ENCODE results near the gene MRPL52. TPM values are rescaled to one million over a fixed set of nuclear protein-coding genes. Genes with fewer than 3 reads are reported as not detected.
"Not testable (repeated sequence)": the region's sequence is repeated elsewhere in the genome, so short reads cannot be mapped to it uniquely, and the experiment has no call there.

The MRPL52 gene
- total RNA-seq, 2 experiments from 2014 or later, result 101 to 112 TPM

- Mint-ChIP-seq H3K36me3 (ENCODE audit: low read depth) (no peaks in the 10 kb centered on the region), H3K4me1 (no peaks in the 10 kb centered on the region), H3K9me3 (no peaks in the 10 kb centered on the region), H3K4me3 (no peak overlapping the region), H3K27me3 (peaks cover 25% of the 10 kb centered on the region), H3K27ac (no peak overlapping the region)
- ChIA-PET POLR2A (no interaction called here), CTCF (no interaction called here)
- DNase-seq, result no peak
These were observed 31.2 kb upstream of the MRPL52 start for GRCh38 chr14:22798528-22798927.

- Mint-ChIP-seq H3K9me3 (no peaks in the 10 kb centered on the region), H3K27ac (no peak overlapping the region), H3K27me3 (peaks cover 23% of the 10 kb centered on the region), H3K36me3 (ENCODE audit: low read depth) (no peaks in the 10 kb centered on the region), H3K4me1 (no peaks in the 10 kb centered on the region), H3K4me3 (no peak overlapping the region)
- ChIA-PET CTCF (interaction anchor here (1.4 kb wide), 1 partner anchor 16 kb away, joined by 3 read pairs; no protein-coding TSS in a partner anchor), POLR2A (no interaction called here)
- DNase-seq, result no peak
These were observed 29.3 kb upstream of the MRPL52 start for GRCh38 chr14:22800346-22800745.

DNA sequence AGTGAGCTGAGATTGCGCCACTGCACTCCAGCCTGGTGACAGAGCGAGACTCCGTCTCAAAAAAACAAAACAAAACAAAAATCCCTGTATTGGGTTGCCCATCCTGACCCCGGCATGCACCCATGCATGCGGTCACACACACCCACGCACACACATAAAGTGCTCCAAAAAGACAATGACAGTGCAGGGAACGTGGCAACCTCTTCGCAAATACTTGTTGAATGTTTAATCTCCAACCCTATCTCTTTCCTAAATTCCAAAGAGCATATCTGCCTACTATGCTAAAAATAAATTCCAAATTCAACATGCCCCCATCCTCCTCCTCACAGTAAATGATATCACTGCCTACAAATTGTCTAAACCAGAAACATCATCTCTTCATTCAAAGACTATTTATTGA lies 28.0 kb upstream of the MRPL52 start:
- no peaks in the 10 kb centered on the region for H3K36me3 Mint-ChIP-seq (ENCODE audit: low read depth)
- H3K9me3 Mint-ChIP-seq, result no peaks in the 10 kb centered on the region
- ChIA-PET POLR2A (no interaction called here), CTCF (interaction anchor here (0.6 to 1.4 kb wide), 3 partner anchors 17 to 151 kb away, joined by 3 to 4 read pairs (median 3); no protein-coding TSS in a partner anchor)
- H3K4me3 Mint-ChIP-seq, result no peak overlapping the region
- peaks cover 23% of the 10 kb centered on the region for H3K27me3 Mint-ChIP-seq
- no peak overlapping the region for H3K27ac Mint-ChIP-seq
- no peak for DNase-seq
- no peaks in the 10 kb centered on the region for H3K4me1 Mint-ChIP-seq

- DNase-seq, result no peak
- CTCF ChIA-PET, result interaction anchor here (0.5 to 0.9 kb wide), 2 partner anchors 97 to 234 kb away, joined by 3 read pairs; no protein-coding TSS in a partner anchor
- Mint-ChIP-seq H3K27me3 (peaks cover 26% of the 10 kb centered on the region), H3K4me1 (no peaks in the 10 kb centered on the region), H3K4me3 (no peak overlapping the region), H3K9me3 (no peaks in the 10 kb centered on the region), H3K27ac (no peak overlapping the region), H3K36me3 (ENCODE audit: low read depth) (no peaks in the 10 kb centered on the region)
- POLR2A ChIA-PET, result no interaction called here
These were observed 26.6 kb upstream of the MRPL52 start for GRCh38 chr14:22802860-22803686.

DNA sequence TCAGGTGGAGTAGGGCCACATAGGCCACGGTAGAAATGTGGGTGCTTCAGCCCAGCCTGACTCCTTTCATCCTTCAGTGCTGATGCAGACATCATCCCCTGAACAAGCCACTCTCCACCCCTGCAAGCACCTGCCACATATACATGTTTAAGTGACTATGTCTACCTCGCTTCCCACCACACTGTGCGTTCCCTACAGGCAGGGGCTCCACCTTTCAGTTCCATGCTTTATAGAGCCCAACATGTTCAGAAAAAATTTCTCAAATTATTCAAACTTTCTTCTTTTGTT lies 26.1 kb upstream of the MRPL52 start:
- Mint-ChIP-seq H3K27ac (no peak overlapping the region), H3K9me3 (no peaks in the 10 kb centered on the region), H3K4me1 (no peaks in the 10 kb centered on the region), H3K27me3 (peaks cover 24% of the 10 kb centered on the region), H3K4me3 (no peak overlapping the region), H3K36me3 (ENCODE audit: low read depth) (no peaks in the 10 kb centered on the region)
- no peak for DNase-seq
- CTCF ChIA-PET, result interaction anchor here (0.5 to 0.9 kb wide), 2 partner anchors 96 to 234 kb away, joined by 3 read pairs; no protein-coding TSS in a partner anchor
- POLR2A ChIA-PET, result no interaction called here

DNA sequence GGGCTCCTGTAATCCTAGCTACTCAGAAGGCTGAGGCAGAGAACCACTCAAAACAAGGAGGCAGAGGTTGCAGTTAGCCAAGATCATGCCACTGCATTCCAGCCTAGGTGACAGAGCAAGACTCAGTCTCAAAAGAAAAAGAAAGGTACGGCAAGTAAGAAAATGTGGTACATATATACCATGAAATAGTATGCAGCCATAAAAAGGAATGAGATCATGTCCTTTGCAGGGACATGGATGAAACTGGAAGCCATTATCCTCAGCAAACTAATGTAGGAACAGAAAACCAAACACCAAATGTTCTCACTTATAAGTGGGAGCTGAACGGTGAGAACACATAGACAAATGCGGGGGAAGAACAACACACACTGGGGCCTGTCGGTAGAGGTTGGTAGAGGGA lies 24.5 kb upstream of the MRPL52 start:
- H3K27ac Mint-ChIP-seq; POLR2A ChIA-PET; H3K4me3 Mint-ChIP-seq; DNase-seq; H3K36me3 Mint-ChIP-seq (ENCODE audit: low read depth); H3K9me3 Mint-ChIP-seq; H3K4me1 Mint-ChIP-seq: not testable (repeated sequence)
- CTCF ChIA-PET, result interaction anchor here (0.6 to 1.3 kb wide), 3 partner anchors 18 to 235 kb away, joined by 4 read pairs; no protein-coding TSS in a partner anchor
- peaks cover 15% of the 10 kb centered on the region for H3K27me3 Mint-ChIP-seq

GRCh38 chr14:22807432-22808087 lies 22.1 kb upstream of the MRPL52 start:
- Mint-ChIP-seq H3K4me3 (no peak overlapping the region), H3K27ac (no peak overlapping the region), H3K27me3 (peaks cover 10% of the 10 kb centered on the region), H3K36me3 (ENCODE audit: low read depth) (no peaks in the 10 kb centered on the region), H3K4me1 (peaks cover 3% of the 10 kb centered on the region), H3K9me3 (no peaks in the 10 kb centered on the region)
- no peak for DNase-seq
- CTCF ChIA-PET, result interaction anchor here (0.7 to 1.9 kb wide), 4 partner anchors 15 to 251 kb away, joined by 4 to 7 read pairs (median 4); no protein-coding TSS in a partner anchor
- POLR2A ChIA-PET, result no interaction called here

DNA sequence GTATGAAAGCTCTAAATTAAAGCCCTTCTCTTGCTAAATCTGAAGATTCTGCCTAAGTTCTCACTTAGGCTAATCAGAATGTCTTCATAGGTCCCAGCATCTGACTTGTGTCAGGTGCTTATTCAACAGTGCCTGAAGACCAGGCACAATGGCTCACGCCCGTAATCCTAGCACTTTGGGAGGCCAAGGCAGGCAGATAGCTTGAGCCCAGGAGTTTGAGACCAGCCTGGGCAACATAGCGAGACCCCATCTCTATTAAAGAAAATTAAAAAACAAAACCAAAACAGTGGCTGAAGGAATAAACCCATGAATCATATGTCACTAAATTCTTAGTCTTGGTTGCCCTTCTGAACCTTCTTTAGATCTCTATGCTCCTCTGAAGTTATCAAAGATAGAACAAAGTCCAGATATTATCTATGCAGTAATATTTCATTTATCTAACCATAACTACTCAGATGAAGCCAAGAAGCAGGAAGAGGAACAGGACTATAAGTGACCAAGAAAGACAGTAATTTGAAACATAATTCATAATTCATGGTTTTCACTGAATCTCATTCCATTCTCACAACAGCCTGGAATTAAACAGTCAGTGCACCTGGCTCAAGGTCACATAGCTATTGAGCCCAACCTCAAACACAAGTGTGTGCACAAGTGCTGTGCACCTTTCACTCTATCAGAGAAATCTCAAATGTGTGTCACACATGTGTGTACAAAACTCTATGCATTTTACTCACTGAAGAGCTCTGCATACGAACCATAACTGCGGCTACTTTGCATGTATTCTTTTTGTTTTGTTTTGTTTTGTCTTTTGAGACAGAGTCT lies 21.1 kb upstream of the MRPL52 start:
- ChIA-PET CTCF (interaction anchor here (0.7 to 1.9 kb wide), 6 partner anchors 10 to 252 kb away, joined by 3 to 5 read pairs (median 3); no protein-coding TSS in a partner anchor), POLR2A (no interaction called here)
- no peak for DNase-seq
- H3K4me1 Mint-ChIP-seq, result peaks cover 3% of the 10 kb centered on the region
- no peak overlapping the region for H3K27ac Mint-ChIP-seq
- peaks cover 6% of the 10 kb centered on the region for H3K27me3 Mint-ChIP-seq
- H3K36me3 Mint-ChIP-seq (ENCODE audit: low read depth), result no peaks in the 10 kb centered on the region
- H3K9me3 Mint-ChIP-seq, result no peaks in the 10 kb centered on the region
- H3K4me3 Mint-ChIP-seq, result no peak overlapping the region

DNA sequence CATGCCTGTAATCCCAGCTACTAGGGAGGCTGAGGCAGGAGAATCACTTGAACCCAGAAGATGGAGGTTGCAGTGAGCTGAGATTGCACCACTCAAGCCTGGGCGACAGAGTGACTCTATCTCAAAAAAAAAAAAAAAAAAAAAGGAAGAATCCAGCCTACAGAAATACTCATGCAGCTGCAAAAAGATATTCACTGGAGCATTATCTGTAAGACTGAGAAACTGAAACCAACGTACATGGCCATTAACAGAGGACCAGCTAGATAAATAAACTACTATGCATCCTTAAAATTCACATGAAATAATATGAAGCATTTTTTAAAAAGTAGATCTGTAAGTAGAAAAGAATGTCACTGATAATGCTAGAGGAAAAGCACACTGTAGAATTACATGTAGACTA lies 18.0 kb upstream of the MRPL52 start:
- ChIA-PET CTCF (interaction anchor here (0.6 to 1.4 kb wide), 4 partner anchors 12 to 1008 kb away, joined by 3 to 5 read pairs (median 4); no protein-coding TSS in a partner anchor), POLR2A (no interaction called here)
- no peak overlapping the region for H3K27ac Mint-ChIP-seq
- H3K4me1 Mint-ChIP-seq, result peaks cover 16% of the 10 kb centered on the region
- H3K27me3 Mint-ChIP-seq, result peaks cover 6% of the 10 kb centered on the region
- no peak overlapping the region for H3K4me3 Mint-ChIP-seq
- H3K36me3 Mint-ChIP-seq (ENCODE audit: low read depth), result no peaks in the 10 kb centered on the region
- H3K9me3 Mint-ChIP-seq, result no peaks in the 10 kb centered on the region
- DNase-seq, result no peak

DNA sequence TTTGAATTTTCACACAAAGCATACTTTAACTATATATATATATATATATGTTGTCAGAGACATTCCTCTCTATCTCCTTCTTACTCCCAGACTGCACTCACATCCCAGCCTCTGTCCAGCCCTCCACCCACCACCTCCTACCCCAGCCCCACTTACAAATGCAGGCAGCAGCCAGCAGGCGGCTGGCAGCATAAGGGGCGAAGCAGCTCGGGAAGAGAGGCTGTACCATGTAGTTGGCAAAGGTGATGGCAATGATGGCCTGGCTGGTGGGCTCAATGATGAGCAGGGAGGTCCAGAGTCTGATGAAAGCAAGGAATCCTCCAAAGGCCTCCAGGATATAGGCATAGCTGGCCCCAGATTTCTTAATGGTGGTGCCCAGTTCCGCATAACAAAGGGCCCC lies 16.9 kb upstream of the MRPL52 start:
- ChIA-PET CTCF (interaction anchor here (0.6 to 1.3 kb wide), 4 partner anchors 17 to 42 kb away, joined by 3 to 4 read pairs (median 4); partner anchors contain the start of gene MRPL52), POLR2A (no interaction called here)
- Mint-ChIP-seq H3K4me3 (no peak overlapping the region), H3K27ac (no peak overlapping the region), H3K27me3 (peaks cover 4% of the 10 kb centered on the region), H3K4me1 (peaks cover 16% of the 10 kb centered on the region), H3K9me3 (no peaks in the 10 kb centered on the region), H3K36me3 (ENCODE audit: low read depth) (no peaks in the 10 kb centered on the region)
- no peak for DNase-seq

DNA sequence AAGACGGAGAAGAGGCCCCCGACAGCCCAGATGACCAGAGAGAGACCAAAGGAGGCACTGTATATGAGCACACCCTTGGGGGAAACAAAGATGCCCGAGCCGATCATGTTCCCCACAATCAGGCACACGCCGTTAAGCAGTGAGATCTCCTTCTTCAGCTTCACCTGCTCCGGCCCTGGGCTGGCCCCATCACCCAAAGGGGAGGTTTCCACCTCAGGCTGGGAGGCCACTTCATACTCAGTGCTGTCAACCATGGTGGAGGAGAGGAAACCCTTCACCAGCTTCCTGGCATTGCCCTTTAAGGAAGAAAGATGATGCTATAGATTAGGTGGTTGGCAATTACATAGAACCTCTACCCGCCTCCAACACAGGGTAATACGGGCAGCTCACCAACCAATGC lies 16.5 kb upstream of the MRPL52 start:
- CTCF ChIA-PET, result interaction anchor here (0.6 to 1.1 kb wide), 3 partner anchors 17 to 42 kb away, joined by 3 to 4 read pairs (median 3); partner anchors contain the start of gene MRPL52

DNA sequence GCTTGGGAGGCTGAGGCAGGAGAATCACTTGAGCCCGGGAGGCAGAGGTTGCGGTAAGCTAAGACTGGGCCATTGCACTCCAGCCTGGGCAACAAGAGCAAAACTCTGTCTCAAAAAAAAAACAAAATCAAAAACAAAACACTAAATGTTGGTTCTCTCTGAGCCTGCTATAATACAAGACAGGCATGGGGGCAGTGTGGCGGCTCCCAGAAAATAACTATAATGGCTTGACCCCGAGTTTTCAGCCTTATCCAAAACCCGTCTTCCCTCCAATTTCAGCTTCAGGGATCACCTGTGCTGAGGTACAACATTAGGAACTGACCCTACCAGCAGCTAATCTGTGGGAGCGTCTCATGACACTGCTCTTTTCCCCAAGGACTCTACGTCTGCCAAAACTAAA lies 15.3 kb upstream of the MRPL52 start:
- CTCF ChIA-PET, result interaction anchor here (0.7 to 2.3 kb wide), 4 partner anchors 9 to 257 kb away, joined by 3 to 11 read pairs (median 6); no protein-coding TSS in a partner anchor
- POLR2A ChIA-PET, result no interaction called here
- no peak overlapping the region for H3K4me3 Mint-ChIP-seq
- peaks cover 23% of the 10 kb centered on the region for H3K4me1 Mint-ChIP-seq
- no peak overlapping the region for H3K27ac Mint-ChIP-seq
- DNase-seq, result no peak
- H3K27me3 Mint-ChIP-seq, result no peaks in the 10 kb centered on the region
- no peaks in the 10 kb centered on the region for H3K36me3 Mint-ChIP-seq (ENCODE audit: low read depth)
- no peaks in the 10 kb centered on the region for H3K9me3 Mint-ChIP-seq

More for the DNA sequence above, 16.5 kb upstream of the MRPL52 start:
- DNase-seq, result no peak
- Mint-ChIP-seq H3K4me3 (no peak overlapping the region), H3K27ac (no peak overlapping the region), H3K27me3 (peaks cover 3% of the 10 kb centered on the region), H3K4me1 (peaks cover 16% of the 10 kb centered on the region), H3K9me3 (no peaks in the 10 kb centered on the region), H3K36me3 (ENCODE audit: low read depth) (no peaks in the 10 kb centered on the region)
- POLR2A ChIA-PET, result no interaction called here

All from activated CD4-positive, alpha-beta T cell treated with anti-CD3 and anti-CD28 coated beads, Interleukin-2, amount 10 ng/mL, durations not matched to agents 7 days and 5 days (primary cell).